Peyer's patch (tissue), 4 donors: ENCODE measurements around the gene FFAR1. TPM values are rescaled to one million over a fixed set of nuclear protein-coding genes. Genes with fewer than 3 reads are reported as not detected.
"Not testable (repeated sequence)": the region's sequence is repeated elsewhere in the genome, so short reads cannot be mapped to it uniquely, and the experiment has no call there.

Experiments used
- DNase-seq, 3 donors: peaks; one replicate each; pipeline ENCODE4 v3.0.0-alpha.2; 2017 to 2019
- H3K27ac ChIP-seq, 4 donors: fragments of 200-600 bp; sonication (generic); one replicate each; pipeline ENCODE4 v1.5.1; 2016 to 2019
- H3K27me3 ChIP-seq, 2 donors: fragments of 200-600 bp; sonication (generic); one replicate each; pipeline ENCODE4 v1.5.1; 2019
- H3K36me3 ChIP-seq, 3 donors: fragments of 200-600 bp; sonication (generic); one replicate each; pipeline ENCODE4 v1.5.1; 2016 to 2019
- H3K4me1 ChIP-seq, 4 donors: fragments of 200-600 bp; sonication (generic); one replicate each; pipeline ENCODE4 v1.5.1; 2016 to 2019
- H3K4me3 ChIP-seq, 4 donors: fragments of 200-600 bp; sonication (generic); 1 replicate in 3 of 4; 2 replicates in 1 of 4; pipeline ENCODE4 v1.5.1; 2016 to 2019; ENCODE audit warnings: mild to moderate bottlenecking in 1 of 4
- H3K9me3 ChIP-seq, 4 donors: fragments of 200-600 bp; sonication (generic); one replicate each; pipeline ENCODE4 v1.5.1; 2016 to 2019; ENCODE audit warnings: mild to moderate bottlenecking in 1 of 4
- CTCF ChIP-seq, 6 experiments: fragments of 450-650 bp in 4 of 6; fragments of 200-600 bp in 2 of 6; sonication (generic) in 1 of 6; IDR thresholded peaks; one replicate each; pipeline ENCODE4 v1.5.1; 2017 to 2019; ENCODE audit warnings: antibody characterized with exemption in 6 of 6, mild to moderate bottlenecking in 3 of 6, moderate library complexity in 1 of 6
- POLR2A ChIP-seq, 2 donors: fragments of 450-650 bp; IDR thresholded peaks; one replicate each; pipeline ENCODE4 v1.5.1; 2017; ENCODE audit warnings: antibody characterized with exemption in 2 of 2, mild to moderate bottlenecking in 2 of 2, moderate library complexity in 2 of 2
- total RNA-seq, 4 donors: library from RNA; depleted of rRNA; stranded (reverse); fragments of >200 nt; gene quantifications; one replicate each; pipeline ENCODE4 v1.1.0, GENCODE V29; 2016

Gene FFAR1
- total RNA-seq, 4 donors from 2014 or later = 0.66 to 1.6 TPM; not detected in 2

DNA sequence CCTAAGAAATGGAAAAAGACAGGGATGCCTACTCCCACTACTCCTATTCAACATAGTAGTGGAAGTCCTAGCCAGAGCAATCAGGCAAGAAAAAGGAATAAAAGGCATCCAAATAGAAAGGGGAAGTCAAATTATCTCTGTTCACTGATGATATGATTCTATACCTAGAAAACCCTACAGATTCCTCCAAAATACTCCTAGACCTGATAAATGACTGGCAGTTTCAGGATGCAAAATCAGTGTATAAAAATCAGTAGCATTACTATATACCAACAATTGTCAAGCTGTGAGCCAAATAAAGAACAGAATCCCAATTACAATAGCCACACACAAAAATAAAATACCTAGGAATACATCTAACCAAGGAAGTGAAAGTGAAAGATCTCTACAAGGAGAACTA lies 21.8 kb downstream of the FFAR1 start:
- H3K4me1 ChIP-seq = no peaks in the 10 kb centered on the region
- H3K9me3 ChIP-seq = no peaks in the 10 kb centered on the region
- TF ChIP-seq POLR2A (IDR thresholded peaks at IDR 0.05) (no peak), CTCF (IDR thresholded peaks at IDR 0.05) (no peak)
- no peak for DNase-seq
- H3K36me3 ChIP-seq = no peaks in the 10 kb centered on the region
- no peaks in the 10 kb centered on the region for H3K27me3 ChIP-seq
- no peak overlapping the region for H3K4me3 ChIP-seq
- no peak overlapping the region for H3K27ac ChIP-seq

DNA sequence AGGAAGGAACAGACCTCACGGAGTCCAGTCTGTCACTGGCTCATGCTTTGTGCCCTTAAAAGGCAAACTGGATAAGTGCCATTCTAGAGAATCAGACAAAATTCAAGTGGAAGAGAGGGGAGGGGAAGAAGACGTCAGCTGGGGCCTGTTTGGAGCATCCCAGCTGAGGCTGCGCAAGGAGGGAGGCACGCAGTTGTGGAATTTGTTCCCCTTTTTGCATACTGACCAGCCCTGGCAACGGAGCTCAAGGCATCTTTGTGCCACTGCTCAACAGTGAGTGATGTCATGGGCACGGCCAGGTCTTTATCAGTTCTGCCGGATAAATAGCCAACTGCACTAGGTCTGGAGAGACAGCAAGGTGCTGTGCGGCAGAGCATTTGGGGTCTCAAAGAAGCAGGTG lies 23.0 kb downstream of the FFAR1 start, which contains the start of gene GPR42:
TSS of gene GPR42 (plus strand) at position 347 of the 400 bp plus-strand sequence. CDS start 292 bp downstream, outside the sequence.
- H3K27ac ChIP-seq = no peak within 1 kb of the TSS
- H3K36me3 ChIP-seq = no peaks in the 10 kb centered on the region
- H3K27me3 ChIP-seq = no peaks in the 10 kb centered on the region
- no peak for DNase-seq
- no peaks in the 10 kb centered on the region for H3K4me1 ChIP-seq
- TF ChIP-seq CTCF (IDR thresholded peaks at IDR 0.05) (no peak), POLR2A (IDR thresholded peaks at IDR 0.05) (no peak)
- H3K4me3 ChIP-seq = no peak within 1 kb of the TSS
- H3K9me3 ChIP-seq = no peaks in the 10 kb centered on the region

DNA sequence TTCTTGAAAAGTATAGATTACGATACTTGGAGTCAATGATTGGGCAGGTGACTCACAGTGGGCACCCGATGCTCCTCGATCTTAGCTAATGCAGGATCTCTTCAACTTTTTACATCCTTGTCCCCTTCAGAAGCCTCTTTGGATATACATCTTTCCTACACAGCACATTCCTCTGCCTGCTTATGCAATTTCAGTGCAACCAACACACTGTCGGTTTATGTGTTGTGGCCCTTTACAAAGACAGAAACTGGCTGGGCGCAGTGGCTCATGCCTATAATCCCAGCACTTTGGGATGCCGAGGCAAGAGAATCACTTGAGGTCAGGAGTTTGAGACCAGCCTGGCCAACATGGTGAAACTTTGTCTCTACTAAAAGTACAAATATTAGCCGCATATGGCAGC lies 25.8 kb downstream of the FFAR1 start:
- Histone ChIP-seq H3K27ac (no peak overlapping the region), H3K4me1 (no peaks in the 10 kb centered on the region), H3K36me3 (no peaks in the 10 kb centered on the region), H3K27me3 (no peaks in the 10 kb centered on the region), H3K9me3 (no peaks in the 10 kb centered on the region), H3K4me3 (no peak overlapping the region)
- no peak for DNase-seq
- TF ChIP-seq CTCF (IDR thresholded peaks at IDR 0.05) = no peak
- TF ChIP-seq POLR2A (IDR thresholded peaks at IDR 0.05) = no peak

- not testable (repeated sequence) for H3K36me3 ChIP-seq, DNase-seq, H3K4me1 ChIP-seq, H3K27ac ChIP-seq, H3K27me3 ChIP-seq, H3K9me3 ChIP-seq, H3K4me3 ChIP-seq
These were observed 26.3 kb downstream of the FFAR1 start for GRCh38 chr19:35374031-35374430.

GRCh38 chr19:35375505-35376307 lies 28.0 kb downstream of the FFAR1 start:
- H3K36me3 ChIP-seq = no peaks in the 10 kb centered on the region
- H3K27me3 ChIP-seq = no peaks in the 10 kb centered on the region
- H3K9me3 ChIP-seq = no peaks in the 10 kb centered on the region
- no peak overlapping the region for H3K4me3 ChIP-seq
- no peaks in the 10 kb centered on the region for H3K4me1 ChIP-seq
- no peak overlapping the region for H3K27ac ChIP-seq
- no peak for DNase-seq
- TF ChIP-seq CTCF (IDR thresholded peaks at IDR 0.05) (no peak), POLR2A (IDR thresholded peaks at IDR 0.05) (no peak)

DNA sequence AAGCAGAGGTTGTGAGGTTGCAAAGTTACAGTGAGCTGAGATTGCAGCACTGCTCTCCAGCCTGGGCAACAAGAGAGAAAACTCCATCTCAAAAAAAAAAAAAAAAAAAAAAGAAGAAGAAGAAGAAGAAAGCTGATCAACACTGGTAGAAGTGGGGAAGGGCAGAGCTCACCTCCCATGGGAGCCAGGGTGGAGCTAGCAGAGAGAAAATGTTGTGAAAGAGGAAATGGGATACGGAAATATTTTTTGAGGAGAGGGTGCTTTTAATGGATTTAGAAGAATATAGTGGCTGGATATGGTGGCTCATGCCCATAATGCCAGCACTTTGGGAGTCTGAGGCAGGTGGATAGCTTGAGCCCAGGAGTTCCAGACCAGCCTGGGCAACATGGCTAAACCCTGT lies 30.0 kb downstream of the FFAR1 start:
- Histone ChIP-seq H3K9me3 (no peaks in the 10 kb centered on the region), H3K27me3 (no peaks in the 10 kb centered on the region), H3K4me1 (no peaks in the 10 kb centered on the region), H3K4me3 (no peak overlapping the region), H3K27ac (no peak overlapping the region), H3K36me3 (no peaks in the 10 kb centered on the region)
- no peak for TF ChIP-seq CTCF (IDR thresholded peaks at IDR 0.05)
- no peak for TF ChIP-seq POLR2A (IDR thresholded peaks at IDR 0.05)
- no peak for DNase-seq
